Fibroblast of mammary gland (primary cell): ENCODE data around the gene STIM1.

Experiments used
- DNase-seq: peaks from one replicate; pipeline ENCODE4 v3.0.0-alpha.2; 2010; ENCODE audit warnings: low read depth
- H3K4me3 ChIP-seq: 2 replicates; pipeline ENCODE4 v1.5.1; 2011; ENCODE audit warnings: low read depth, mild to moderate bottlenecking, low read length, moderate library complexity; ENCODE audit not compliant: control insufficient read depth
- TF ChIP-seq, protein P1 (sequence below): conservative IDR thresholded peaks from 2 replicates; pipeline ENCODE4 v1.5.1; 2011; ENCODE audit warnings: low read depth, low read length, inconsistent platforms; ENCODE audit not compliant: control insufficient read depth, insufficient read depth

The STIM1 gene

GRCh38 chr11:3958281-3958680, 102.8 kb downstream of the STIM1 start:
- TF ChIP-seq, protein P1, sequence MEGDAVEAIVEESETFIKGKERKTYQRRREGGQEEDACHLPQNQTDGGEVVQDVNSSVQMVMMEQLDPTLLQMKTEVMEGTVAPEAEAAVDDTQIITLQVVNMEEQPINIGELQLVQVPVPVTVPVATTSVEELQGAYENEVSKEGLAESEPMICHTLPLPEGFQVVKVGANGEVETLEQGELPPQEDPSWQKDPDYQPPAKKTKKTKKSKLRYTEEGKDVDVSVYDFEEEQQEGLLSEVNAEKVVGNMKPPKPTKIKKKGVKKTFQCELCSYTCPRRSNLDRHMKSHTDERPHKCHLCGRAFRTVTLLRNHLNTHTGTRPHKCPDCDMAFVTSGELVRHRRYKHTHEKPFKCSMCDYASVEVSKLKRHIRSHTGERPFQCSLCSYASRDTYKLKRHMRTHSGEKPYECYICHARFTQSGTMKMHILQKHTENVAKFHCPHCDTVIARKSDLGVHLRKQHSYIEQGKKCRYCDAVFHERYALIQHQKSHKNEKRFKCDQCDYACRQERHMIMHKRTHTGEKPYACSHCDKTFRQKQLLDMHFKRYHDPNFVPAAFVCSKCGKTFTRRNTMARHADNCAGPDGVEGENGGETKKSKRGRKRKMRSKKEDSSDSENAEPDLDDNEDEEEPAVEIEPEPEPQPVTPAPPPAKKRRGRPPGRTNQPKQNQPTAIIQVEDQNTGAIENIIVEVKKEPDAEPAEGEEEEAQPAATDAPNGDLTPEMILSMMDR = no peak
- DNase-seq = no peak

DNA sequence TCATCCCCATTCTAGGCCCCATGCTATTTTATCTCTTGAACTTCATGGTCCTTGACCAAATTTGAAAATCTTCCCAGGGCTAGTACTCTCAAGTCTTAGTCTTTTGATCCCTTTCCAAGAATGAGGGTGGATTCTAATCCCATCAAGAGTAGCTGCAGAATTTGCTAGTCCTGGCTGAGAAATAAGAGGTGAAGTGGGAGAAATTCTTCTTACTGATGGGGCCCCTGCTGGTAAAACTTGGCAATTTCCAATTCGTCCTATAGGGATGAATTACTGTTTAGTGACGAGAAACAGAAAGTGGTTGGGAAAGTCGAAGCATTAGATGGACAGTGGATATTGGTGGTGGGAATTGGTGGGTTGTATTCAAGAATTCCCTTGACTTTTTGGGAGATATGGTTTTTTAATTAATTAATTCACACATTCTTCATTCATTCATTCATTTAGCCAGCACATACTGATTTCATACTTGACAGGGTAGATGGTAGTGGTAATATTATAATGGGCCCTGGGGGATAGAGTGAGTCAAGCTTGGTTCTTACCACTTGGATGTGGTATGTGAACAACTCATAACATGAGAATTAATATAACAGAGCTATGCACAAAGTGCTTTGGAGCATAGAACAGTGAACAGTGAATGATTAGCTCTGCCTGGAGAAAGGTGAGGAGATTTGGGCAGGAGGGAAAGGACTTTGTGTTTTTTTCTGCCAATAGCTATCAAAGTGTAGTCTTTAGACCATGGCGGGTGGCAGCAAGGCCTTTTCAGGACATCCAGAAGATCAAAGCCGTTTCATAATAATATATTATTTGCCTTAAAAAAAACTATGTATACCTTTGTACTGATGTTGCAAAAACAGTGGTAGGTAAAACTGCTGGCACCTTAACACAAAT, 103.8 kb downstream of the STIM1 start:
- TF ChIP-seq, protein P1 = peak; percentile 41
- H3K4me3 ChIP-seq = no peak overlapping the region
- DNase-seq = peak; percentile 86

More at GRCh38 chr11:3958281-3958680, 102.8 kb downstream of the STIM1 start:
- H3K4me3 ChIP-seq = no peak overlapping the region

DNA sequence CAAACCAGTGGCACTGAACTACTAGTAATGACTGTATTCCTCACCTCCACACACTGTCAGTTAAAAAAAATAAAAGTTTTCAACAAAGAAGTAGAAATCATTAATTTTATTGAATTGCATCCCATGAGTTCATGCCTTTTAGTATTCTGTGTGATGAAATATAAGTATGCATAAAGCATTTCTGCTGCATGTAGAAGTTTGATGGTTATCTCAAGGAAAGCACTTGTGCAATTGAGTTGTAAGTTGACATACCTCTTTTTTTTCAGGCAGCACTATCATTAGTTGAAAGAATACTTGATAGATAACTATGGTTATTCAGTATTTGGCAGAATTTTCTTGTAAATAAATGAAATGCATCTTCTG, 104.4 kb downstream of the STIM1 start:
- TF ChIP-seq, protein P1 = no peak
- DNase-seq = no peak
- H3K4me3 ChIP-seq = no peak overlapping the region

GRCh38 chr11:3962406-3962840, 107.0 kb downstream of the STIM1 start:
- no peak overlapping the region for H3K4me3 ChIP-seq
- TF ChIP-seq, protein P1 = no peak
- peak; percentile 47 for DNase-seq

DNA sequence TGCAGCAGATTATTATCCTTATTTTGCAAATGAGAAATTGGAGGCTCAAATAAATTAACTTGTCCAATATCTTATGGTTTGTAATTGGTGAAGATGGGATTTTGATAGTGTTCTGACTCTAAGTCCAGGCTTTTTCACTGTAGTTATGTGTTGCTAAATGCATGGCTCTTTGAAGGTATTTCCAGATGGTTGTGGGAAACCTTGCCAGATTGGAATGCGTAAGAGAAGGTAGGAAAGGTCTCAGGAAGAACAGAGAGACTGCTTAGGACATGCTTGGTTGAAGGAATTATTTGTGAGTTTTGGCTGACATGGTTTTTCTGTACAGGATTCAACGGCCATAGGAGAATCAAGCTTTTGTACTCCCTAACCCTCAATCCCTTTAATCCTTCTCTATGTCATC, 108.6 kb downstream of the STIM1 start:
- TF ChIP-seq, protein P1 = no peak
- no peak for DNase-seq

DNA sequence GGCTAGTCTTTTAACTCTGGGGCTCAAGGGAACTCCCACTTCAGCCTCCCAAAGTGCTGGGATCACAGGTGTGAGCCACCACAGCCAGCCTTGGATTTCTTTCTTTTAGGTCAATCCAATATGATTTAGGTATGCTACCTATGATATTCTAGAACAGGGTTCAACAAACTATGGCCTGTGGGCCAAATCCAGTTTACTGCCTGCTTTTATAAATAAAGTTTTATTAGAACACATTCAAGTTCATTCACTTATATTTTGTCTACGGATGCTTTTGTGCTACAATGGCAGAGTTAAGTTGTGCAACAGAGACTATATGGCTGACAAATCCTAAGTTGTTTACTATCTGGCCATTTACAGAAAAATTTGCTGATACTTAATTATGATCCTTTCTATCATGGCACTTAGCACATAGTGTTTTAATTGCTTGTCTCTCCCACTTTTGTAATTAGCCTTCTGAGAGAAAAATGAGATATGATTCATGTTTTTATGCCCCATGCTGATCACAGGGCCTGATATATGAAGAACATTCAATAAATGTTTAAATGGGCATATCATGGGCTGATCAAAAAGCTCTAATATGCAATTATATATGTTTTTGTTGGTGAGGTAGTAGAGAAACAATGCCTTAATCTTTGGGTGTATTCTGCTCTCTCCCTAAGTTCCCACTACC, 109.6 kb downstream of the STIM1 start:
- TF ChIP-seq, protein P1 = no peak
- H3K4me3 ChIP-seq = no peak overlapping the region
- no peak for DNase-seq

More for the DNA sequence above, 108.6 kb downstream of the STIM1 start:
- H3K4me3 ChIP-seq = no peak overlapping the region
